GM23248 (cell line): ENCODE results near the gene ENKD1.

Experiments
- EZH2 ChIP-seq: fragments of 200-600 bp; sonication (generic); IDR thresholded peaks from 2 replicates; pipeline ENCODE4 v1.6.1; 2018; ENCODE audit warnings: antibody characterized with exemption, mild to moderate bottlenecking; ENCODE audit not compliant: insufficient read depth, poor library complexity, severe bottlenecking
- EZH2phosphoT487 ChIP-seq: fragments of 200-600 bp; sonication (generic); IDR thresholded peaks from 2 replicates; pipeline ENCODE4 v1.6.1; 2018; ENCODE audit warnings: antibody characterized with exemption, moderate library complexity, mild to moderate bottlenecking, low read depth; ENCODE audit not compliant: insufficient read depth

GRCh38 chr16:67653128-67653788, 13.3 kb downstream of the ENKD1 start:
- TF ChIP-seq EZH2 (no peak), EZH2phosphoT487 (no peak)
